DMS79 (cell line): ENCODE results near the gene TMEM35A.
"Not testable (repeated sequence)": the region's sequence is repeated elsewhere in the genome, so short reads cannot be mapped to it uniquely, and the experiment has no call there.

ENCODE experiments used
- DNase-seq: peaks from one replicate; lab custom pipeline; 2025; lab: John Stamatoyannopoulos, UW

TMEM35A gene

GRCh38 chrX:101078716-101079598 is at the start of gene TMEM35A:
TMEM35A (plus strand) TSS chrX:101078879; CDS start chrX:101079003, 124 bp downstream.
- no peak for DNase-seq

- DNase-seq: no peak
Measured at GRCh38 chrX:101029665-101030064, 49.0 kb upstream of the TMEM35A start.

GRCh38 chrX:101037231-101037630 is 41.4 kb upstream of the TMEM35A start:
- no peak for DNase-seq

- no peak for DNase-seq
Measured at GRCh38 chrX:101040197-101040596, 38.5 kb upstream of the TMEM35A start.

- no peak for DNase-seq
Measured at GRCh38 chrX:101051153-101051548, 27.5 kb upstream of the TMEM35A start.

- DNase-seq: peak; percentile 68
Measured at GRCh38 chrX:101051549-101052302, 27.0 kb upstream of the TMEM35A start, which contains the start of gene TRMT2B. TRMT2B (minus strand) TSS chrX:101052111; CDS start chrX:101042289, 9,822 bp downstream.

GRCh38 chrX:101056551-101056950 is 22.1 kb upstream of the TMEM35A start:
- not testable (repeated sequence) for DNase-seq

GRCh38 chrX:101057093-101057714 is 21.5 kb upstream of the TMEM35A start:
- DNase-seq: no peak

GRCh38 chrX:101062176-101062575 is 16.5 kb upstream of the TMEM35A start:
- DNase-seq: no peak

- no peak for DNase-seq
Measured at GRCh38 chrX:101071582-101071981, 7.1 kb upstream of the TMEM35A start.

- no peak for DNase-seq
Measured at GRCh38 chrX:101079736-101080270, 1.1 kb downstream of the TMEM35A start.

GRCh38 chrX:101080326-101081124 is 1.8 kb downstream of the TMEM35A start:
- DNase-seq: no peak

- DNase-seq: no peak
Measured at GRCh38 chrX:101081231-101081630, 2.6 kb downstream of the TMEM35A start.

GRCh38 chrX:101091817-101092216 is 13.1 kb downstream of the TMEM35A start:
- no peak for DNase-seq

GRCh38 chrX:101097546-101098453 is 19.1 kb downstream of the TMEM35A start, which contains the start of gene CENPI:
CENPI (plus strand) TSS chrX:101098204; CDS start chrX:101101071, 2,867 bp downstream.
- peak; percentile 84 for DNase-seq

- DNase-seq: no peak
Measured at GRCh38 chrX:101108284-101108683, 29.6 kb downstream of the TMEM35A start.

GRCh38 chrX:101117701-101118100 is 39.0 kb downstream of the TMEM35A start:
- no peak for DNase-seq

GRCh38 chrX:101136235-101136634 is 57.6 kb downstream of the TMEM35A start:
- no peak for DNase-seq
